GOT3 (cell line): ENCODE results near the gene ERP44.
"Not testable (repeated sequence)": the region's sequence is repeated elsewhere in the genome, so short reads cannot be mapped to it uniquely, and the experiment has no call there.

Experiments
- DNase-seq: peaks from one replicate; lab custom pipeline; 2025; ENCODE audit warnings: mixed read lengths; lab: John Stamatoyannopoulos, UW

The ERP44 gene

GRCh38 chr9:100100146-100100667, 1.4 kb upstream of the ERP44 start:
- no peak for DNase-seq

- DNase-seq: no peak
These were observed 882 bp upstream of the ERP44 start for GRCh38 chr9:100099722-100100042.

DNA sequence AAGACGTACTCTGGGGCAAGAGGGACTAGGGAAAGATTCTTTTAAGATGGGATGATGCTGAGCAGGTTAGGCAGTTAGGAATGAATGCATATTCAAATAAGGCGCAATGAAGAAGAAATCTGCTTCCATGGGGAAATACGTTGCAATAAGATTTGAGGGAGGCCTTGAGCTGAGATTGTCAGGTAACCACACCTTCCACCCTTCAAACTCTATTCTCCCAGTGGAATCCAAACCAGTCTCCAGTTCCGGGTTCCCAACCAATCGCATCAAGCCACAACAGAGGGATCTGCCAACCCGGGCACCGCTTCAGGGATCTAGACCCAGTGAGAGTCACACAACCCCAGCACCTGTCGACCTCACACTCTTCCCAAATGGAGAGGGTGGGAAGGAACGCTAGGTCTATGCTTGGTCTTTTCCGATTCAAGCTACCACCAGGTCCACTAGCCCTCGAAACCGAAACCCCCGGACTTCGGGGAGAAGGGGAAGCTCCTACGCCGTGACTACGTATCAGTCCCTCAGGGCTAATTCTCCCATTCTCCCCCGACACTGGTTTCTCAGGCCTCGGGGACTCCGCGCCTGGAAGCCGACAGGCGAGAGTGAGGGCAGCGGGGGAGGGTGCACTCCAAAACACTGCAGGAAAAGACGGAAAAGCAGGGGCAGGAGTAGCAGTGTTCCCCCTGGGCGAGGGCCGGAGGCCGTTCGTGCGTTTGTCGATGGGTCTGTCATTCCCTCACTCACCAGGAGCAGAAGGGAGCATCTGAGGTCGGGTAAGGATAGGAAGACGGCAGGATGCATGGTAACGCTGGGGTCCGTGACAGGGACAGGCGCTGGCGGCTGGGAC, 534 bp downstream of the ERP44 start:
- DNase-seq: no peak

GRCh38 chr9:100096378-100096916, 2.4 kb downstream of the ERP44 start:
- DNase-seq: no peak

DNA sequence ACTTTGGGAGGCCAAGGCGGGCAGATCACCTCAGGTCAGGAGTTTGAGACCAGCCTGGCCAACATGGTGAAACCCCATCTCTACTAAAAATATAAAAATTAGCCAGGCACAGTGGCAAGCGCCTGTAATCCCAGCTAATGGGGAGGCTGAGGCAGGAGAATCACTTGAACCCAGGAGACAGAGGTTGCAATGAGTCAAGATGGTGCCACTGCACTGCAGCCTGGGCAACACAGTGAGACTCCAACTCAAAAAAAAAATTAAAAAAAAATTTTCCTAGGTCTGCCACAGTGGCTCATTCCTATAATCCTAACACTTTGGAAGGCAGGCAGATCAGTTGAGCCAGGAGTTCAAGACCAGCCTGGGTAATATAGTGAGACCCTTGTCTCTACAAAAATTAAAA, 4.4 kb downstream of the ERP44 start:
- not testable (repeated sequence) for DNase-seq

GRCh38 chr9:100092066-100092465, 6.7 kb downstream of the ERP44 start:
- no peak for DNase-seq

GRCh38 chr9:100091650-100092049, 7.2 kb downstream of the ERP44 start:
- no peak for DNase-seq

- no peak for DNase-seq
These were observed 7.9 kb downstream of the ERP44 start for GRCh38 chr9:100090880-100091279.

DNA sequence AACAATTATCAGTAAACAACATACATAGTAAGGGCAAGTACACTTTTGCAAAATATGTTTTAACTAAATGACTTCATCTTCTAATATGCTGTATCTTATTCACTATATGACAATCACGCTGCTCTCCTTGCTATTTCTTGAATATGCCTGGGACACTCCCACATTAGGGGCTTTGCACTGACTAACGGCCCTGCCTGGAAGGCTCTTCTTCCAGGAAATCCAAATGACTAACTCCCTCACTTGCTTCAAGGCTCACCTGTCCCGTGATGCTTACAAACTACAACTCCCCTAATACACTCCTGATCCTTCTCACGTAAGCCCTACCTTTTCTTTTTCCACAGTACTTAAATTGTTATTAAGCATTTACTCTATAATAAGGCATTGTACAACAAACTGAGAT, 10.6 kb downstream of the ERP44 start:
- no peak for DNase-seq

DNA sequence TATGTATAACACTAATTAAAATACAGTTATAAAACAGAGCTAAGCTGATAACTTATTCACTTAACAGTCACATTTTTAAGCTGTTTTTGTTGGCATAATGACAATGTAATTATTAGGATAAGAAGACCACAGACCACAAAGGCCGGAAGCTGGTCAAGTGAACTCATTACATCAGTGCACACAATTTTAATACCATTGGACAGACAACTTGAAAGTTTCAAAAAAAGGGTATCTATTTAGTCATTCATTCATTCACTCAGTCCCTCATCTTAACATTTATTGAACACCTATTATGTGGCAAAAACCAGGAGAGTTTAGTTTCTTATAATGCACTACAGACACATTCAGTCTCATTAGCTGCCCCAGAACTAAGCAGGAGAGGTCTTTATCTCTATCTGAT, 11.6 kb downstream of the ERP44 start:
- DNase-seq: no peak

GRCh38 chr9:100086097-100086635, 12.6 kb downstream of the ERP44 start:
- no peak for DNase-seq

DNA sequence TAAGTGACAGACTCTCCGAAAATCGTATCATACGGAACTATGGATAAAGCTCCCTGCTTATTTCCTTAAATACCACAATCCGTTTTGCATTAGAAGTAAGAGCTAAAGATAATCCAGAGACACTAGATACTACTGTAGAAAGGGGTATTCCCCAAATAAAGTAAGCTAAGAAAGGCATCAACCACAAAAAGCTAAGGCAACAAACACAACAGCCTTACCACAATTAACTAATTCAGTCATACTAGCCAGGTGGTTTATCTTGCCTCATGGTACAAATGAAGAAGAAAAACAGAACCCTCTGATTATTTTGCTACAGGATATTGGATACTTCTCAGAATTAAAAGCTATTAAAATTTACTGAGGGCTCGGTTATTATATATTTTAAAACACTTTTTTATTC, 14.1 kb downstream of the ERP44 start:
- DNase-seq: no peak

DNA sequence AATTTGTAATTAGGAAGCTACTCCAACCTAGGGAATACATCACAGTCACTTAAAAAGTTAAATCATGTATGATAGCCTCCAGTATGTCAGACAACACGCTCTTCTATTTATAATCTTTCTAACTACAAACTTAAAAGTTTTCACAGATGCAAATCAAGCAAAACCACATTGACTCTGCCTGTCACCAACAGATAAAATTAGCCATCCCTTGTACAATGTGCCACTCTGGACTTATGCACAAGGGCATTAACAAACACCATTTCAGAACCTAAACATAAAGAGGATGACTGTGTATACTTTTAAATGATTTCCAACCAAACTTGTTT, 14.7 kb downstream of the ERP44 start:
- DNase-seq: no peak

DNA sequence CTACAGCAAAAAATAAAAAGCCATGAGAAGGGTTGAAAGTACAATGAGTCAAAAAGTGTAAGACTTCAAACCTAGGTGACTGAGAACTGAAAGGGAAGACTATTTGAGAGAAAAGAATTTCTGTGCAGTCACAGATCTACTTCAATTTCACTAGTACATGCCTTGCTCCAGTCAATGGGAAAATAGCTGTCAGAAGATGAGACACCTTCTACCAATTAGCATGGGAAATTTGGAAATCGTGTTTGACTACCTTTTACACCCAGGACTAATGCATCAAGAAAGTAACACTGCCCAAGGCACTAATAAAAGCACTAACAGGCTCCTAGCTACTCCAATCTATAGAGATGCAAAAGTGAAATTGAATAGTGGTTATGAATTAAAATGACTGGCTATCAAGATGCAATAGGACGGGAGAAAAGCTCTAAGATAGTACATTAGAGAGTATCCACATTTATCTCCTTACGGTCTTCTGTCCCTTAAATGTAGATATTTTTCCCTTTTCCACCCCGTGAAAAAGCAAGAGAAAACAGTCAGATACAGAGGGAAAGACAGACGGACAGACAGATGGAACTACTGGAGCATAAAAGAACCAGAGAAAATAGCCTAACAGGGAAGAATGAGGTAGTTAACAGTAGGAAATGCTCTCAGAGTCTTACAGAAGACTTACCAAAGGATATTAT, 15.2 kb downstream of the ERP44 start:
- no peak for DNase-seq

GRCh38 chr9:100082782-100083181, 16.0 kb downstream of the ERP44 start:
- no peak for DNase-seq

GRCh38 chr9:100076256-100076655, 22.5 kb downstream of the ERP44 start:
- not testable (repeated sequence) for DNase-seq

DNA sequence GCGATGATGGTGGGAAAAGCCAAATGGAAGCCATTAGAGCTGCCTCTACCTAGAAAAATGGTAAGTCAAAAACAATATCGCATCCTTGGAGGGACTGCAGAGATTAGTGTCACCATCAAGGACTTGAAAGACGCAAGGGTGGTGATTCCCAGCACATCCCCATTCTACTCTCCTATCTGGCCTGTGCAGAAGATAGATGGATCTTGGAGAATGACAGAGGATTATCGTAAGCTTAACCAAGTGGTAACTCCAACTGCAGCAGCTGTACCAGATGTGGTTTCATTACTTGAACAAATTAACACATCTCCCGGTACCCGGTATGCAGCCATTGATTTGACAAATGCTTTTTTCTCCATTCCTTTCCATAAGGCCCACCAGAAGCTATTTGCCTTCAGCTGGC, 23.8 kb downstream of the ERP44 start:
- no peak for DNase-seq

- DNase-seq: no peak
These were observed 24.7 kb downstream of the ERP44 start for GRCh38 chr9:100074093-100074492.

DNA sequence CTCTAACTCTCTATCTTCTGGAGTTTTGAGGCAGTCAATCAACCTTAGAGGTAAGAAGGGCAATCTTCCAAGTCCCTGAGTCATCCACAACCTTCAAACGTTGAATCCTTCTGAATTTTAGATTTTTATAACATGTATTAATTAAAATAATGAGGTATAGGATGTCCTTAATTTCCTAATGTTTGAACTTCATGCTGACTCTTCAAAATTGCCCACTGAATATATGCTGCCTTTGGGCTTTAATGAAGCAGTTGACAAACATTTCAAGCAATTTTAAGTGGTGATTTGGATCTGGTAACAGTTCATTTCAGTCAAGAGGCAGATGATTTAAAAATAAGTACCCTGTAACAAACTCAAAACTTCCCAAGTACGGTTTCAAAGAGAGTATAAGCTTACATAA, 26.0 kb downstream of the ERP44 start:
- DNase-seq: no peak

- no peak for DNase-seq
These were observed 27.5 kb downstream of the ERP44 start for GRCh38 chr9:100071271-100071670.

GRCh38 chr9:100070104-100071041, 28.4 kb downstream of the ERP44 start:
- no peak for DNase-seq

- not testable (repeated sequence) for DNase-seq
These were observed 29.7 kb downstream of the ERP44 start for GRCh38 chr9:100069068-100069467.
